ENCODE results near the gene GPA33. TPM values are rescaled to one million over a fixed set of nuclear protein-coding genes. Genes with fewer than 3 reads are reported as not detected.
"Not testable (repeated sequence)": the region's sequence is repeated elsewhere in the genome, so short reads cannot be mapped to it uniquely, and the experiment has no call there.

GPA33 gene
- total RNA-seq, 1 experiment from 2014 or later, result 0.19 TPM

- peak; percentile 80 for DNase-seq (ENCODE audit: low read depth)
Measured at GRCh38 chr1:167059045-167059808, 30.9 kb downstream of the GPA33 start.

- peak; percentile 84 for DNase-seq (ENCODE audit: low read depth)
Measured at GRCh38 chr1:167057241-167057688, 32.9 kb downstream of the GPA33 start.

GRCh38 chr1:167056529-167057231, 33.5 kb downstream of the GPA33 start:
- no peak for DNase-seq (ENCODE audit: low read depth)

- DNase-seq (ENCODE audit: low read depth), result peak; percentile 61
Measured at GRCh38 chr1:167054946-167055630, 35.1 kb downstream of the GPA33 start.

GRCh38 chr1:167054531-167054930, 35.6 kb downstream of the GPA33 start:
- peak; percentile 57 for DNase-seq (ENCODE audit: low read depth)

GRCh38 chr1:167052389-167052788, 37.8 kb downstream of the GPA33 start:
- no peak for DNase-seq (ENCODE audit: low read depth)

GRCh38 chr1:167051907-167052306, 38.3 kb downstream of the GPA33 start:
- no peak for DNase-seq (ENCODE audit: low read depth)

GRCh38 chr1:167043752-167044488, 46.3 kb downstream of the GPA33 start:
- DNase-seq (ENCODE audit: low read depth), result peak; percentile 69

GRCh38 chr1:167033646-167034045, 56.5 kb downstream of the GPA33 start:
- no peak for DNase-seq (ENCODE audit: low read depth)

GRCh38 chr1:167029553-167029952, 60.6 kb downstream of the GPA33 start:
- DNase-seq (ENCODE audit: low read depth), result not testable (repeated sequence)

GRCh38 chr1:167022384-167022783, 67.8 kb downstream of the GPA33 start:
- no peak for DNase-seq (ENCODE audit: low read depth)

GRCh38 chr1:167016100-167016750, 74.0 kb downstream of the GPA33 start:
- DNase-seq (ENCODE audit: low read depth), result no peak

- no peak for DNase-seq (ENCODE audit: low read depth)
Measured at GRCh38 chr1:167013108-167013929, 76.9 kb downstream of the GPA33 start.

- no peak for DNase-seq (ENCODE audit: low read depth)
Measured at GRCh38 chr1:167012570-167012969, 77.6 kb downstream of the GPA33 start.

GRCh38 chr1:167011560-167012191, 78.5 kb downstream of the GPA33 start:
- DNase-seq (ENCODE audit: low read depth), result no peak

GRCh38 chr1:167003711-167004110, 86.5 kb downstream of the GPA33 start:
- DNase-seq (ENCODE audit: low read depth), result no peak
